Peyer's patch (tissue), 4 donors: ENCODE measurements around the gene MMUT.

Source experiments
- CTCF ChIP-seq, 6 experiments: fragments of 450-650 bp in 4 of 6; fragments of 200-600 bp in 2 of 6; sonication (generic) in 1 of 6; IDR thresholded peaks; one replicate each; pipeline ENCODE4 v1.5.1; 2017 to 2019; ENCODE audit warnings: antibody characterized with exemption in 6 of 6, mild to moderate bottlenecking in 3 of 6, moderate library complexity in 1 of 6
- POLR2A ChIP-seq, 2 donors: fragments of 450-650 bp; IDR thresholded peaks; one replicate each; pipeline ENCODE4 v1.5.1; 2017; ENCODE audit warnings: antibody characterized with exemption in 2 of 2, mild to moderate bottlenecking in 2 of 2, moderate library complexity in 2 of 2

- no peak for TF ChIP-seq POLR2A (IDR thresholded peaks at IDR 0.05)
- no peak for TF ChIP-seq CTCF (IDR thresholded peaks at IDR 0.05)
Observed at GRCh38 chr6:49457771-49458170, 5.3 kb downstream of the MMUT start.
